SH-SY5Y (cell line): ENCODE measurements around the gene NBEA.

Experiments used
- GATA2 ChIP-seq: IDR thresholded peaks from 2 replicates; pipeline ENCODE4 v1.6.1; 2011; ENCODE audit warnings: mild to moderate bottlenecking, low read depth, low read length
- GATA3 ChIP-seq: IDR thresholded peaks from 2 replicates; pipeline ENCODE4 v1.6.1; 2011; ENCODE audit warnings: low read depth, mild to moderate bottlenecking, low read length, moderate library complexity

The NBEA gene

GRCh38 chr13:35470671-35471661 lies 528.9 kb downstream of the NBEA start:
- no peak for TF ChIP-seq GATA3
- TF ChIP-seq GATA2 = peak; percentile 54

GRCh38 chr13:35471706-35472322 lies 529.7 kb downstream of the NBEA start:
- no peak for TF ChIP-seq GATA2
- no peak for TF ChIP-seq GATA3

- TF ChIP-seq GATA2 (no peak), GATA3 (no peak)
These were observed 530.3 kb downstream of the NBEA start for GRCh38 chr13:35472323-35472881.

GRCh38 chr13:35473206-35473775 lies 531.2 kb downstream of the NBEA start:
- TF ChIP-seq GATA2 (no peak), GATA3 (no peak)

- 0 out of 2 replicates have a peak, but pooled peaks have one; percentile 15 for TF ChIP-seq GATA2
- TF ChIP-seq GATA3 = peak; percentile 80; the same call in 1 of the 2 replicates
These were observed 531.7 kb downstream of the NBEA start for GRCh38 chr13:35473802-35474201.

- TF ChIP-seq GATA2 (no peak), GATA3 (no peak)
These were observed 532.6 kb downstream of the NBEA start for GRCh38 chr13:35474496-35475211.

- no peak for TF ChIP-seq GATA3
These were observed 533.3 kb downstream of the NBEA start for GRCh38 chr13:35475212-35475959.

- TF ChIP-seq GATA2 (no peak), GATA3 (no peak)
These were observed 534.2 kb downstream of the NBEA start, which contains the start of gene MAB21L1 for GRCh38 chr13:35475960-35476943. Gene MAB21L1, minus strand, starts transcription at chr13:35476689. Its CDS starts 551 bp downstream, at chr13:35476138.

- no peak; the same call in 1 of the 2 replicates for TF ChIP-seq GATA3
- no peak for TF ChIP-seq GATA2
These were observed 535.4 kb downstream of the NBEA start for GRCh38 chr13:35477386-35477946.

GRCh38 chr13:35478271-35479037 lies 536.4 kb downstream of the NBEA start:
- TF ChIP-seq GATA2 (no peak), GATA3 (no peak)

GRCh38 chr13:35479038-35479492 lies 537.0 kb downstream of the NBEA start:
- no peak for TF ChIP-seq GATA3
- TF ChIP-seq GATA2 = no peak
